Endometrium (tissue), 2 donors: Measurements from ENCODE around the gene CAPN2.
A peak's percentile ranks its signal among the peaks of the same experiment; 100 is the strongest.
"Not testable (repeated sequence)": the region's sequence is repeated elsewhere in the genome, so short reads cannot be mapped to it uniquely, and the experiment has no call there.

Experiments used
- FAIRE-seq: peaks from 2 replicates; lab custom pipeline; 2012; peaks lifted over from hg19 to GRCh38; lab: Jason Lieb, UNC
- donor health status: control.
- donor health status: control.

The CAPN2 gene

GRCh38 chr1:223792046-223792445 is 79.7 kb downstream of the CAPN2 start:
- FAIRE-seq = no peak

GRCh38 chr1:223793716-223794115 is 81.4 kb downstream of the CAPN2 start:
- FAIRE-seq = no peak

GRCh38 chr1:223794136-223794880 is 82.0 kb downstream of the CAPN2 start:
- FAIRE-seq = no peak

- FAIRE-seq = no peak
Observed at GRCh38 chr1:223796210-223796609, 83.9 kb downstream of the CAPN2 start.

GRCh38 chr1:223802032-223802431 is 89.7 kb downstream of the CAPN2 start:
- no peak for FAIRE-seq

GRCh38 chr1:223802602-223803001 is 90.3 kb downstream of the CAPN2 start:
- FAIRE-seq = no peak

GRCh38 chr1:223803211-223803610 is 90.9 kb downstream of the CAPN2 start:
- no peak for FAIRE-seq

GRCh38 chr1:223809905-223810304 is 97.6 kb downstream of the CAPN2 start:
- FAIRE-seq = not testable (repeated sequence)

- no peak for FAIRE-seq
Observed at GRCh38 chr1:223810586-223810985, 98.2 kb downstream of the CAPN2 start.

- FAIRE-seq = peak; percentile 88
Observed at GRCh38 chr1:223811634-223812101, 99.3 kb downstream of the CAPN2 start.

GRCh38 chr1:223813645-223814044 is 101.3 kb downstream of the CAPN2 start:
- no peak for FAIRE-seq

GRCh38 chr1:223815020-223815853 is 102.9 kb downstream of the CAPN2 start:
- FAIRE-seq = no peak

GRCh38 chr1:223815865-223816264 is 103.5 kb downstream of the CAPN2 start:
- no peak for FAIRE-seq

GRCh38 chr1:223817265-223817664 is 104.9 kb downstream of the CAPN2 start:
- not testable (repeated sequence) for FAIRE-seq

- FAIRE-seq = no peak
Observed at GRCh38 chr1:223819730-223820514, 107.6 kb downstream of the CAPN2 start.

- no peak for FAIRE-seq
Observed at GRCh38 chr1:223820515-223820858, 108.1 kb downstream of the CAPN2 start.

GRCh38 chr1:223820971-223821370 is 108.6 kb downstream of the CAPN2 start:
- FAIRE-seq = no peak

GRCh38 chr1:223824287-223824686 is 111.9 kb downstream of the CAPN2 start:
- FAIRE-seq = no peak

GRCh38 chr1:223824712-223825111 is 112.4 kb downstream of the CAPN2 start:
- no peak for FAIRE-seq
